ENCODE results near the gene CACNA2D1.

Gene CACNA2D1

GRCh38 chr7:82375129-82375528, 68.4 kb downstream of the CACNA2D1 start:
- WGBS (ENCODE audit: insufficient coverage, insufficient read length): no CpG with 5 or more reads among the region's 1 CpG
- Histone ChIP-seq H3K27ac (ENCODE audit: low read length) (no peak overlapping the region), H3K27me3 (ENCODE audit: control insufficient read depth, insufficient read depth, low read length) (no peaks in the 10 kb centered on the region), H3K4me1 (ENCODE audit: control insufficient read depth, insufficient read depth, low read length) (no peaks in the 10 kb centered on the region), H3K9me3 (ENCODE audit: control insufficient read depth, insufficient read depth, low read length) (no peaks in the 10 kb centered on the region), H3K4me3 (ENCODE audit: low read length) (no peak overlapping the region), H3K36me3 (ENCODE audit: control insufficient read depth, insufficient read depth, low read length) (no peaks in the 10 kb centered on the region)
- DNase-seq (ENCODE audit: low read depth, low spot score): no peak

- H3K4me3 ChIP-seq (ENCODE audit: low read length): no peak overlapping the region
- H3K9me3 ChIP-seq (ENCODE audit: control insufficient read depth, insufficient read depth, low read length): no peaks in the 10 kb centered on the region
- no peaks in the 10 kb centered on the region for H3K27me3 ChIP-seq (ENCODE audit: control insufficient read depth, insufficient read depth, low read length)
- H3K27ac ChIP-seq (ENCODE audit: low read length): no peak overlapping the region
- WGBS (ENCODE audit: insufficient coverage, insufficient read length): no CpG with 5 or more reads among the region's 7 CpGs
- no peaks in the 10 kb centered on the region for H3K4me1 ChIP-seq (ENCODE audit: control insufficient read depth, insufficient read depth, low read length)
- no peaks in the 10 kb centered on the region for H3K36me3 ChIP-seq (ENCODE audit: control insufficient read depth, insufficient read depth, low read length)
- DNase-seq (ENCODE audit: low read depth, low spot score): no peak
These were observed 69.5 kb downstream of the CACNA2D1 start for GRCh38 chr7:82373926-82374635.

- Histone ChIP-seq H3K27me3 (ENCODE audit: control insufficient read depth, insufficient read depth, low read length) (no peaks in the 10 kb centered on the region), H3K27ac (ENCODE audit: low read length) (no peak overlapping the region), H3K36me3 (ENCODE audit: control insufficient read depth, insufficient read depth, low read length) (no peaks in the 10 kb centered on the region), H3K9me3 (ENCODE audit: control insufficient read depth, insufficient read depth, low read length) (no peaks in the 10 kb centered on the region), H3K4me3 (ENCODE audit: low read length) (no peak overlapping the region), H3K4me1 (ENCODE audit: control insufficient read depth, insufficient read depth, low read length) (0 out of 2 replicates have a peak, but pooled peaks cover 2% of the 10 kb centered on the region)
- no CpG with 5 or more reads among the region's 2 CpGs for WGBS (ENCODE audit: insufficient coverage, insufficient read length)
- no peak for DNase-seq (ENCODE audit: low read depth, low spot score)
These were observed 78.9 kb downstream of the CACNA2D1 start for GRCh38 chr7:82364671-82365070.

GRCh38 chr7:82364048-82364447, 79.5 kb downstream of the CACNA2D1 start:
- no CpG with 5 or more reads among the region's 1 CpG for WGBS (ENCODE audit: insufficient coverage, insufficient read length)

GRCh38 chr7:82362129-82362706, 81.4 kb downstream of the CACNA2D1 start:
- Histone ChIP-seq H3K36me3 (ENCODE audit: control insufficient read depth, insufficient read depth, low read length) (no peaks in the 10 kb centered on the region), H3K4me1 (ENCODE audit: control insufficient read depth, insufficient read depth, low read length) (no peaks in the 10 kb centered on the region), H3K4me3 (ENCODE audit: low read length) (no peak overlapping the region), H3K27me3 (ENCODE audit: control insufficient read depth, insufficient read depth, low read length) (no peaks in the 10 kb centered on the region), H3K9me3 (ENCODE audit: control insufficient read depth, insufficient read depth, low read length) (no peaks in the 10 kb centered on the region), H3K27ac (ENCODE audit: low read length) (no peak overlapping the region)
- DNase-seq (ENCODE audit: low read depth, low spot score): no peak
- WGBS (ENCODE audit: insufficient coverage, insufficient read length): no CpG with 5 or more reads among the region's 2 CpGs

More at GRCh38 chr7:82364048-82364447, 79.5 kb downstream of the CACNA2D1 start:
- H3K9me3 ChIP-seq (ENCODE audit: control insufficient read depth, insufficient read depth, low read length): no peaks in the 10 kb centered on the region
- H3K27me3 ChIP-seq (ENCODE audit: control insufficient read depth, insufficient read depth, low read length): no peaks in the 10 kb centered on the region
- no peak overlapping the region for H3K27ac ChIP-seq (ENCODE audit: low read length)
- 0 out of 2 replicates have a peak, but pooled peaks cover 2% of the 10 kb centered on the region for H3K4me1 ChIP-seq (ENCODE audit: control insufficient read depth, insufficient read depth, low read length)
- no peaks in the 10 kb centered on the region for H3K36me3 ChIP-seq (ENCODE audit: control insufficient read depth, insufficient read depth, low read length)
- no peak for DNase-seq (ENCODE audit: low read depth, low spot score)
- no peak overlapping the region for H3K4me3 ChIP-seq (ENCODE audit: low read length)

GRCh38 chr7:82360591-82361368, 82.8 kb downstream of the CACNA2D1 start:
- no peak overlapping the region for H3K4me3 ChIP-seq (ENCODE audit: low read length)
- H3K27ac ChIP-seq (ENCODE audit: low read length): no peak overlapping the region
- H3K27me3 ChIP-seq (ENCODE audit: control insufficient read depth, insufficient read depth, low read length): no peaks in the 10 kb centered on the region
- no peak for DNase-seq (ENCODE audit: low read depth, low spot score)
- no peaks in the 10 kb centered on the region for H3K9me3 ChIP-seq (ENCODE audit: control insufficient read depth, insufficient read depth, low read length)
- no peaks in the 10 kb centered on the region for H3K4me1 ChIP-seq (ENCODE audit: control insufficient read depth, insufficient read depth, low read length)
- H3K36me3 ChIP-seq (ENCODE audit: control insufficient read depth, insufficient read depth, low read length): no peaks in the 10 kb centered on the region
- no CpG with 5 or more reads among the region's 2 CpGs for WGBS (ENCODE audit: insufficient coverage, insufficient read length)

- H3K36me3 ChIP-seq (ENCODE audit: control insufficient read depth, insufficient read depth, low read length): no peaks in the 10 kb centered on the region
- WGBS (ENCODE audit: insufficient coverage, insufficient read length): no CpG with 5 or more reads among the region's 3 CpGs
- no peak for DNase-seq (ENCODE audit: low read depth, low spot score)
- H3K27me3 ChIP-seq (ENCODE audit: control insufficient read depth, insufficient read depth, low read length): no peaks in the 10 kb centered on the region
- no peaks in the 10 kb centered on the region for H3K9me3 ChIP-seq (ENCODE audit: control insufficient read depth, insufficient read depth, low read length)
- no peak overlapping the region for H3K27ac ChIP-seq (ENCODE audit: low read length)
- no peaks in the 10 kb centered on the region for H3K4me1 ChIP-seq (ENCODE audit: control insufficient read depth, insufficient read depth, low read length)
- no peak overlapping the region for H3K4me3 ChIP-seq (ENCODE audit: low read length)
These were observed 84.2 kb downstream of the CACNA2D1 start for GRCh38 chr7:82359426-82359825.

GRCh38 chr7:82358923-82359322, 84.7 kb downstream of the CACNA2D1 start:
- Histone ChIP-seq H3K4me1 (ENCODE audit: control insufficient read depth, insufficient read depth, low read length) (no peaks in the 10 kb centered on the region), H3K36me3 (ENCODE audit: control insufficient read depth, insufficient read depth, low read length) (no peaks in the 10 kb centered on the region), H3K27me3 (ENCODE audit: control insufficient read depth, insufficient read depth, low read length) (no peaks in the 10 kb centered on the region), H3K4me3 (ENCODE audit: low read length) (no peak overlapping the region), H3K9me3 (ENCODE audit: control insufficient read depth, insufficient read depth, low read length) (no peaks in the 10 kb centered on the region), H3K27ac (ENCODE audit: low read length) (no peak overlapping the region)
- DNase-seq (ENCODE audit: low read depth, low spot score): no peak
- WGBS (ENCODE audit: insufficient coverage, insufficient read length): no CpG with 5 or more reads among the region's 5 CpGs

- Histone ChIP-seq H3K4me1 (ENCODE audit: control insufficient read depth, insufficient read depth, low read length) (no peaks in the 10 kb centered on the region), H3K4me3 (ENCODE audit: low read length) (no peak overlapping the region), H3K27ac (ENCODE audit: low read length) (no peak overlapping the region), H3K36me3 (ENCODE audit: control insufficient read depth, insufficient read depth, low read length) (no peaks in the 10 kb centered on the region), H3K9me3 (ENCODE audit: control insufficient read depth, insufficient read depth, low read length) (no peaks in the 10 kb centered on the region), H3K27me3 (ENCODE audit: control insufficient read depth, insufficient read depth, low read length) (no peaks in the 10 kb centered on the region)
- WGBS (ENCODE audit: insufficient coverage, insufficient read length): 100% methylated on average over 1 of the region's 2 CpGs
- no peak for DNase-seq (ENCODE audit: low read depth, low spot score)
These were observed 85.5 kb downstream of the CACNA2D1 start for GRCh38 chr7:82358009-82358578.

GRCh38 chr7:82348251-82348650, 95.3 kb downstream of the CACNA2D1 start:
- H3K36me3 ChIP-seq (ENCODE audit: control insufficient read depth, insufficient read depth, low read length): no peaks in the 10 kb centered on the region
- H3K27me3 ChIP-seq (ENCODE audit: control insufficient read depth, insufficient read depth, low read length): no peaks in the 10 kb centered on the region
- no peaks in the 10 kb centered on the region for H3K4me1 ChIP-seq (ENCODE audit: control insufficient read depth, insufficient read depth, low read length)
- H3K4me3 ChIP-seq (ENCODE audit: low read length): no peak overlapping the region
- DNase-seq (ENCODE audit: low read depth, low spot score): no peak
- no peaks in the 10 kb centered on the region for H3K9me3 ChIP-seq (ENCODE audit: control insufficient read depth, insufficient read depth, low read length)
- no CpG with 5 or more reads among the region's 5 CpGs for WGBS (ENCODE audit: insufficient coverage, insufficient read length)
- no peak overlapping the region for H3K27ac ChIP-seq (ENCODE audit: low read length)
